Upper lobe of left lung (tissue), 4 donors: Measurements from ENCODE around the gene PRKCZ.

Experiments
- CTCF ChIP-seq, 6 experiments: fragments of 450-650 bp in 4 of 6; fragments of 200-600 bp in 2 of 6; sonication (generic) in 2 of 6; IDR thresholded peaks; one replicate each; pipeline ENCODE4 v1.5.1; 2016 to 2019; ENCODE audit warnings: antibody characterized with exemption in 6 of 6
- EP300 ChIP-seq, 4 donors: sonication (generic); formaldehyde crosslinking; IDR thresholded peaks; one replicate each; pipeline ENCODE4 v1.5.1; 2017; ENCODE audit warnings: antibody characterized with exemption in 4 of 4, control low read depth in 2 of 4
- POLR2A ChIP-seq, 4 donors: fragments of 450-650 bp; IDR thresholded peaks; one replicate each; pipeline ENCODE4 v1.5.1; 2016 to 2017; ENCODE audit warnings: antibody characterized with exemption in 4 of 4, mild to moderate bottlenecking in 2 of 4

DNA sequence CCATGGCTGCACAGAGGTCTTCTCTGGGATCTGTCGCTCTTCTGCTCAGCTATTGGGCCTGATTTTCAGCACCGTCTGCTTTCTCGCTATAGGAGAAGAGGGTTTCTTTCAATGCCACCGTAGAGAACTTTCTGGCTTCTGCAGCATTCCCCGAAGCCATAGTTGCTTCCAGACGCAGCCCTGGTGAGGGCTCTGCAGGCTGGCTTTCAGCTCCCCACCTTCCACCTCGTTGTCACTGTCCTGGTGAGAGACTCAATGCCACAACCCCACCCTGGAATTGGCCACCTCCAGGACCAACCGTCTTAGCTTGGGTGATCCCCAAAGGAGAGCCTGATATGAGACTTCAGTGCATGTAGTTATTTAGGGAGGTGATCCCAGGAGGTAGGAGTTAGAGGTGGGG is 12.0 kb upstream of the PRKCZ start:
- no peak for TF ChIP-seq CTCF (IDR thresholded peaks at IDR 0.05)
- TF ChIP-seq EP300 (IDR thresholded peaks at IDR 0.05) = no peak
- no peak for TF ChIP-seq POLR2A (IDR thresholded peaks at IDR 0.05)
